Amniotic stem cell (primary cell): ENCODE measurements around the gene RGCC.
"Not testable (repeated sequence)": the region's sequence is repeated elsewhere in the genome, so short reads cannot be mapped to it uniquely, and the experiment has no call there.

Experiments used
- DNase-seq: peaks from one replicate; lab custom pipeline; 2025; lab: John Stamatoyannopoulos, UW

RGCC gene

GRCh38 chr13:41456768-41457588, at the start of gene RGCC:
RGCC (plus strand) TSS chr13:41457550; CDS start chr13:41457708, 158 bp downstream.
- DNase-seq = no peak

- no peak for DNase-seq
Observed at GRCh38 chr13:41408121-41408520, 49.2 kb upstream of the RGCC start.

- DNase-seq = no peak
Observed at GRCh38 chr13:41408746-41409145, 48.6 kb upstream of the RGCC start.

- DNase-seq = no peak
Observed at GRCh38 chr13:41409611-41410010, 47.7 kb upstream of the RGCC start.

- no peak for DNase-seq
Observed at GRCh38 chr13:41411060-41411459, 46.3 kb upstream of the RGCC start.

- peak; percentile 34 for DNase-seq
Observed at GRCh38 chr13:41411522-41411921, 45.8 kb upstream of the RGCC start.

- no peak for DNase-seq
Observed at GRCh38 chr13:41413872-41414271, 43.5 kb upstream of the RGCC start.

GRCh38 chr13:41416276-41416675, 41.1 kb upstream of the RGCC start:
- DNase-seq = no peak

GRCh38 chr13:41418027-41418426, 39.3 kb upstream of the RGCC start:
- no peak for DNase-seq

GRCh38 chr13:41418731-41419130, 38.6 kb upstream of the RGCC start:
- DNase-seq = no peak

- no peak for DNase-seq
Observed at GRCh38 chr13:41419206-41419605, 38.1 kb upstream of the RGCC start.

- DNase-seq = no peak
Observed at GRCh38 chr13:41420146-41420545, 37.2 kb upstream of the RGCC start.

GRCh38 chr13:41421330-41421729, 36.0 kb upstream of the RGCC start:
- not testable (repeated sequence) for DNase-seq

- DNase-seq = not testable (repeated sequence)
Observed at GRCh38 chr13:41421983-41422382, 35.4 kb upstream of the RGCC start.

GRCh38 chr13:41423259-41423658, 34.1 kb upstream of the RGCC start:
- DNase-seq = not testable (repeated sequence)

GRCh38 chr13:41424675-41425074, 32.7 kb upstream of the RGCC start:
- DNase-seq = not testable (repeated sequence)

- DNase-seq = no peak
Observed at GRCh38 chr13:41426047-41426446, 31.3 kb upstream of the RGCC start.

GRCh38 chr13:41427666-41428065, 29.7 kb upstream of the RGCC start:
- DNase-seq = no peak

- DNase-seq = no peak
Observed at GRCh38 chr13:41428155-41428554, 29.2 kb upstream of the RGCC start.

- not testable (repeated sequence) for DNase-seq
Observed at GRCh38 chr13:41434030-41434429, 23.3 kb upstream of the RGCC start.

GRCh38 chr13:41434831-41435520, 22.4 kb upstream of the RGCC start:
- no peak for DNase-seq

GRCh38 chr13:41443969-41444368, 13.4 kb upstream of the RGCC start:
- no peak for DNase-seq

GRCh38 chr13:41452462-41452861, 4.9 kb upstream of the RGCC start:
- no peak for DNase-seq
